Lower leg skin (tissue), 4 donors: ENCODE results near the gene AEBP1. TPM values are rescaled to one million over a fixed set of nuclear protein-coding genes. Genes with fewer than 3 reads are reported as not detected.

Experiments used
- DNase-seq, 2 donors: peaks; one replicate each; pipeline ENCODE4 v3.0.0-alpha.2; 2019; ENCODE audit warnings: low spot score in 2 of 2
- H3K4me3 ChIP-seq: fragments of 200-600 bp; sonication (generic); 2 replicates; pipeline ENCODE4 v1.5.1; 2017; ENCODE audit warnings: mild to moderate bottlenecking, low read depth; ENCODE audit not compliant: poor library complexity, severe bottlenecking
- CTCF ChIP-seq, 3 donors: fragments of 450-650 bp; IDR thresholded peaks; one replicate each; pipeline ENCODE4 v1.5.1; 2016; ENCODE audit warnings: antibody characterized with exemption in 3 of 3, mild to moderate bottlenecking in 3 of 3, moderate library complexity in 2 of 3
- POLR2A ChIP-seq, 2 donors: fragments of 450-650 bp; IDR thresholded peaks; one replicate each; pipeline ENCODE4 v1.6.1; 2016 to 2017; ENCODE audit warnings: antibody characterized with exemption in 2 of 2, mild to moderate bottlenecking in 1 of 2, moderate library complexity in 1 of 2
- WGBS, 2 donors: methylation state at CpG; one replicate each; pipeline ENCODE4 v1.1.5; 2018; 5-methylcytosine and 5-hydroxymethylcytosine counted together
- intact Hi-C: fragments of 100-400 bp; cut with DNase I; formaldehyde crosslinking; loops from one replicate; pipeline ENCODE4 v1.15.0; 2023; ENCODE audit warnings: low total_unique reads
- total RNA-seq, 4 donors: library from RNA; depleted of rRNA; stranded (reverse); fragments of >200 nt; gene quantifications; one replicate each; pipeline ENCODE4 v1.1.0, GENCODE V29; 2016

The AEBP1 gene
- total RNA-seq, 4 donors from 2014 or later: 52.6 to 134 (median 54.6) TPM

- intact Hi-C loops: no loop called here
- DNase-seq: no peak
- TF ChIP-seq POLR2A (IDR thresholded peaks at IDR 0.05): no peak
- no peak for TF ChIP-seq CTCF (IDR thresholded peaks at IDR 0.05)
- no peak overlapping the region for H3K4me3 ChIP-seq
- WGBS, 2 donors: 53 to 58% methylated on average over 2 of the region's 2 CpGs
These were observed 9.1 kb upstream of the AEBP1 start for GRCh38 chr7:44094883-44095592.

DNA sequence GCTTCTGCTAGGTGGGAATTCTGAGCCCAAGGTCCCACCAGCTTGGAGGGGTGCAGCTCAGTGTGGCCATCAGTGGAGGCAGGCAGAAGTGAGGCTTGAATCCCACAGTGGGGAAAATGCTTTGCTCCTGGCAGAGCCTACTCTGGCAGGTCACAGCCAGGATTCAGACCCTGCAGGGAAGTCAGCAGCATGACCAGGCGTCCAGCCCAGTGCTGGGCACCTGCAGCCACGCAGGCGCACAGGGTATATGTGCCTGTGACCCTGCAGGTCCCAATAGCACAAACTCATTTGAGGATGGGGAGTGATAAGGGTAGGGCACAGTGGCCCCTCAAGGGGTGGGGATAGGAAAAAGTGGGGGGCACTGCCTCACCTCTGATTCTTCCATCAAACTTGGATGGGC lies 8.4 kb upstream of the AEBP1 start:
- WGBS, 2 donors: 86 to 93% methylated on average over 3 of the region's 3 CpGs
- no peak overlapping the region for H3K4me3 ChIP-seq
- intact Hi-C loops: no loop called here
- TF ChIP-seq CTCF (IDR thresholded peaks at IDR 0.05): no peak
- no peak for TF ChIP-seq POLR2A (IDR thresholded peaks at IDR 0.05)
- DNase-seq: no peak

DNA sequence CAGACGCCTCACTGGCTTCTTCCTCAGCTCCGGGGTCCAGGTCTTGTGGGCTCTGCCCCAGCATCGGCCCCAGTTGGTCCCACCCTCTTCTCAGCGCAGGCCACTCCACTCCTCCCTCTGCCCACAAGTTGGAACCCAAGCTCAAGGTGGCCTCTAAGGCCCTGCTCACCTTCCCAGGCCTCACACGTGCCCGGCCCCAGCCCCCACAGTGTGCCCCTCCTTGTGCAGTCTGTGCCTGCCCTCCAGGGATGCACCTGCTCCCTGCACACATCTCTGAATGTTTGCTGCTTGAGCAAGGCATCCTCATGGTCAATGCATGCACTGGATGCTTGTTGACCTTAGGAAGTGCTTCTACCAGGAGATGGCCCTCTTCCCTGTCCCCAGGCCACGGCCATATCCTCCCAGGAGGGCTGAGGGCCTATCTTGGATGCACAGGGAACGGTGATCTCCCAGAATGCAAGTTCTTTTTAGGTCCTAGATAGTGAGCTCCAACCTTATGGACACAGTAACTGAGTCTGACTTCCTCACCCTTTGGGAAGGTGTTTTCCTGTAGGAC lies 7.7 kb upstream of the AEBP1 start:
- intact Hi-C loops: no loop called here
- no peak overlapping the region for H3K4me3 ChIP-seq
- WGBS, 2 donors: 84 to 86% methylated on average over 8 of the region's 8 CpGs
- DNase-seq: no peak
- TF ChIP-seq POLR2A (IDR thresholded peaks at IDR 0.05) (no peak), CTCF (IDR thresholded peaks at IDR 0.05) (no peak)

DNA sequence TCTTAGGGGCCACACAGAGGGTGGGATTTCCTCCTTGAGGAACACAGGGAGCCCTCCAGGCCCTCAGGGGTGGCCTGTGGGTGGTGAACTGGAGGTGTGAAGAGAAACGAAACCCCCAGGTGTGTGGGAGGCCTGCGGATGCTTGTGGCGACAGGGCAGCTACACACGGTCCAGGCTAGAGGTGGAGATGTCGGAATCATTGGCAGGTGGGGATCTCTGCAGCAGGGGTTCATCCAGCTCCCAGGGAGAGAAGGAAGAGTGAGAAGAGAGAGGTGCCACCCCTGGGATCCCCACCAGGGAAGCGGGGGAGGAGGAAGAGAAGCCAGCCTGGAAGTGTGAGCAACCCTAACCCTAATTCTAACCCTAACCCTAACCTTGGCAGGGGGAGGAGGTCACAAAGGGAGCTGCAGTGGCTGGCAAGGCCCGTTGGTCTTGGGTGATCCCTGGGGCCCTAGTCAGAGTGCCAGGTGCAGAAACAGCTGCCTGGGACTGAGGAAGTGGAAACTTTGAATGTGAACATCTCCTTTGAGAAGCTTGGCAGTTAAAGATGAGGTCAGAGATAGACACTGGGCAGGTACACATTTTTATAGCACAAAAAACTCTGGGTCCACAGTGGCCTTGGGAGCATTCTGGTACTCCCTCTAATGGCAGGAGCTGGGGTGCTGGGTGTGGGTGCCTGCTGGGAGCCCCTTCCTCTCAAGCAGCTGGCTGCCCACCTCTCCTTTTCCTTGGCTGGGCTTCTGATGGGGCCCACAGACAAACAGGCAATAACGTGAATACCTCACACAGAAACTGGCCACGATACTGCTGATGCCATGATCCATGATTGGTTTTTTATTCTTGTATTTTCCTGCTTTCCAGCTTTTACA lies 6.8 kb upstream of the AEBP1 start:
- no peak for TF ChIP-seq CTCF (IDR thresholded peaks at IDR 0.05)
- no peak for TF ChIP-seq POLR2A (IDR thresholded peaks at IDR 0.05)
- no peak overlapping the region for H3K4me3 ChIP-seq
- no peak for DNase-seq
- intact Hi-C loops: no loop called here
- 80 to 82% methylated on average over 9 of the region's 9 CpGs for WGBS, 2 donors

DNA sequence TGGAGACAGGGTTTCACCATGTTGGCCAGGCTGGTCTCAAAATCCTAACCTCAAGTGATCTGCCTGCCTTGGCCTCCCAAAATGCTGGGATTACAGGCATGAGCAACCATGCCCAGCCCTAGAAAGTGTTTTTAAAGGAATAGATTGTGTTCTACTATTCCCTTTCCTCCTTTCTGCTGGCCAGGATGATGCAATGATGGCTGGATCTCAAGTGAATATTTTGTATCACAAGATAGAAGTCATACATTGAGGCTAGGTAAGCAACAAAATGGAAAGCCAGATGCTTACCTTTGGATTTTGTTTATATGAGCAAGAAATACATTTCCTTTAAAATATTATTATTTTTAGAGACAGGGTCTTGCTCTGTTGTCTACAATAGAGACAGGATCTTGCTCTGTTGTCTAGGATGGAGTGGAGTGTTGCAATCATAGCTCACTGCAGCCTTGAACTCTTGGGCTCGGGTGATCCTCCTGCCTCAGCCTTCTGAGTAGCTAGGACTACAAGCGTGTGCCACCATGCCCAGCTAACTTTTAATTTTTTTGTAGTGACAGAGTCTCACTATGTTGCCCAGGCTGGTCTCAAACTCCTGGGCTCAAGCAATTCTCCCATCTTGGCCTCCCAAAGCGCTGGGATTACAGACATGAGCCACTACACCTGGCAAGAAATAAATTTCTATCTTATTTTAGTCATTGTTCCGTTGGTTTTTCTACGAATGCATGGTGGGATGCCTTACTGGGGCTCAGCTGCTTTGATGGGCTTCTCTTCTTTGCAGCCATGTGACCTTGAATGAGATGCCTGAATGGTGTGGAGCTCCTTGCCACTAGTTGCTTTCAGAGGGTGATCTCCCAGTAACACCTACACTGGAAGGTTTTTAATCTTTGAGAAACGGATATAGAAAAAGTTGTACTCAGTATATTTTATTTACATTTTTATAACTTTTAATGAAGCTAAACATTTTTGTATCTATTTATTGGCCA lies 5.8 kb upstream of the AEBP1 start:
- no peak overlapping the region for H3K4me3 ChIP-seq
- TF ChIP-seq CTCF (IDR thresholded peaks at IDR 0.05) (no peak), POLR2A (IDR thresholded peaks at IDR 0.05) (no peak)
- WGBS, 2 donors: 91% methylated on average over 6 of the region's 6 CpGs
- no peak for DNase-seq
- intact Hi-C loops: no loop called here
